Right lobe of liver (tissue), 6 donors: ENCODE data around the gene FERMT1. TPM values are rescaled to one million over a fixed set of nuclear protein-coding genes. Genes with fewer than 3 reads are reported as not detected.

Experiments
- ATAC-seq, 4 donors: fragments of 200-7000 bp; cut with Tn5 transposase; one replicate each; pipeline ENCODE4 v1.9.1; 2020; ENCODE audit warnings: mild to moderate bottlenecking in 4 of 4, moderate library complexity in 4 of 4
- DNase-seq, 3 donors: peaks; one replicate each; pipeline ENCODE4 v3.0.0-alpha.2; 2020
- H3K27ac ChIP-seq, 3 donors: fragments of 200-600 bp; one replicate each; pipeline ENCODE4 v1.8.0; 2022
- H3K27me3 ChIP-seq, 2 donors: fragments of 200-600 bp; one replicate each; pipeline ENCODE4 v1.8.0; 2022
- H3K36me3 ChIP-seq, 4 donors: fragments of 200-600 bp; sonication (generic) in 1 of 4; one replicate each; pipeline versions ENCODE4 v1.5.1 to v1.8.0; 2017 to 2022; ENCODE audit warnings: control low read depth in 1 of 4
- H3K4me1 ChIP-seq, 4 donors: fragments of 200-600 bp; sonication (generic) in 1 of 4; one replicate each; pipeline versions ENCODE4 v1.5.1 to v1.8.0; 2017 to 2022; ENCODE audit warnings: control low read depth in 1 of 4
- H3K4me3 ChIP-seq, 3 donors: fragments of 200-600 bp; one replicate each; pipeline ENCODE4 v1.8.0; 2022
- H3K9me3 ChIP-seq, 4 donors: fragments of 200-600 bp; sonication (generic) in 1 of 4; one replicate each; pipeline versions ENCODE4 v1.5.1 to v1.8.0; 2017 to 2022; ENCODE audit warnings: control low read depth in 1 of 4
- CTCF ChIP-seq, 4 donors: fragments of 200-600 bp in 3 of 4; fragments of 450-650 bp in 1 of 4; IDR thresholded peaks; one replicate each; pipeline versions ENCODE4 v1.5.1 to v1.8.0; 2016 to 2022; ENCODE audit warnings: antibody characterized with exemption in 4 of 4, mild to moderate bottlenecking in 2 of 4
- POLR2A ChIP-seq: fragments of 450-650 bp; IDR thresholded peaks from one replicate; pipeline ENCODE4 v1.6.1; 2017; ENCODE audit warnings: antibody characterized with exemption, mild to moderate bottlenecking
- WGBS: methylation state at CpG from one replicate; pipeline ENCODE4 v1.1.6; 2018; ENCODE audit warnings: low coverage, low lambda C conversion rate; ENCODE audit not compliant: insufficient coverage; ENCODE audit errors: missing lambda C conversion rate; 5-methylcytosine and 5-hydroxymethylcytosine counted together
- intact Hi-C, 2 donors: fragments of 100-400 bp; cut with DNase I; formaldehyde crosslinking; loops; one replicate each; pipeline versions ENCODE4 v1.11.2 to v1.14.1; 2022
- total RNA-seq, 6 experiments: library from RNA; depleted of rRNA in 2 of 6; stranded (reverse); fragments of >200 nt in 2 of 6; fragmentation: NEBNext Ultra II Directional in 3 of 6; extraction: Animal tissue kit (Norgen Biotek cat#: 25700) in 3 of 6; gene quantifications; one replicate each; pipeline versions ENCODE4 v1.1.0 to v1.2.4, GENCODE V29; 2016 to 2023
- donor health status: DM: no; HTN: yes; CAD: no.
- donor health status: DM: no; HTN: no; CAD: no.
- donor health status: DM: no; HTN: no; CAD: no.
- donor health status: DM: no; HTN: yes; CAD: no.
- donor health status: DM: no; HTN: yes; CAD: no.

The FERMT1 gene
- total RNA-seq, 6 experiments from 2014 or later: 0.15 to 2.0 (median 0.55) TPM

- Histone ChIP-seq H3K9me3 (no peaks in the 10 kb centered on the region), H3K36me3 (no peaks in the 10 kb centered on the region), H3K27ac (peak overlapping the region; percentile 10 to 67 (median 41)), H3K4me1 (peaks cover 0 to 38% (median 15%) of the 10 kb centered on the region in 4 donors), H3K27me3 (no peaks in the 10 kb centered on the region), H3K4me3 (no peak overlapping the region)
- 18% methylated on average over 6 of the region's 8 CpGs for WGBS
- peak; percentile 48 to 69 (median 60) for ATAC-seq
- TF ChIP-seq CTCF (IDR thresholded peaks at IDR 0.05): no peak
- no peak for TF ChIP-seq POLR2A
- intact Hi-C loops: loop anchor here in 1 of 2 donors (10.0 kb wide), 2 partner anchors 271 to 551 kb away; no protein-coding TSS in a partner anchor
- no peak for DNase-seq
Observed at GRCh38 chr20:6075428-6076219, 47.2 kb downstream of the FERMT1 start.

- intact Hi-C loops: loop anchor here in 1 of 2 donors (10.0 kb wide), 2 partner anchors 270 to 550 kb away; no protein-coding TSS in a partner anchor
- TF ChIP-seq CTCF (IDR thresholded peaks at IDR 0.05): no peak
- TF ChIP-seq POLR2A: no peak
- 28% methylated on average over 2 of the region's 2 CpGs for WGBS
- ATAC-seq: peak in 2 of 4 donors; percentile 19 to 23
- Histone ChIP-seq H3K4me3 (no peak overlapping the region), H3K27ac (peak overlapping the region in 1 of 3 donors; percentile 67), H3K36me3 (no peaks in the 10 kb centered on the region), H3K9me3 (no peaks in the 10 kb centered on the region), H3K4me1 (peaks cover 0 to 47% (median 15%) of the 10 kb centered on the region in 4 donors), H3K27me3 (no peaks in the 10 kb centered on the region)
- DNase-seq: no peak
Observed at GRCh38 chr20:6074784-6075183, 48.0 kb downstream of the FERMT1 start.

- H3K27me3 ChIP-seq: no peaks in the 10 kb centered on the region
- no peak overlapping the region for H3K4me3 ChIP-seq
- no peaks in the 10 kb centered on the region for H3K9me3 ChIP-seq
- intact Hi-C loops: loop anchor here in 1 of 2 donors (10.0 kb wide), 2 partner anchors 269 to 549 kb away; no protein-coding TSS in a partner anchor
- ATAC-seq (peak; percentile 82 to 88 (median 84)), DNase-seq (peak in 1 of 3 donors; percentile 57)
- TF ChIP-seq POLR2A (no peak), CTCF (IDR thresholded peaks at IDR 0.05) (peak; percentile 47 to 56 (median 50))
- 35% methylated on average over 2 of the region's 2 CpGs for WGBS
- H3K27ac ChIP-seq: peak overlapping the region in 1 of 3 donors; percentile 67
- no peaks in the 10 kb centered on the region for H3K36me3 ChIP-seq
- peaks cover 0 to 53% (median 15%) of the 10 kb centered on the region in 4 donors for H3K4me1 ChIP-seq
Observed at GRCh38 chr20:6074145-6074561, 48.7 kb downstream of the FERMT1 start.

- TF ChIP-seq CTCF (IDR thresholded peaks at IDR 0.05) (no peak), POLR2A (no peak)
- no peak for ATAC-seq
- Histone ChIP-seq H3K4me1 (peaks cover 0 to 57% (median 11%) of the 10 kb centered on the region in 4 donors), H3K36me3 (no peaks in the 10 kb centered on the region), H3K27me3 (no peaks in the 10 kb centered on the region), H3K9me3 (no peaks in the 10 kb centered on the region), H3K27ac (no peak overlapping the region), H3K4me3 (no peak overlapping the region)
- 88% methylated on average over 2 of the region's 6 CpGs for WGBS
- intact Hi-C loops: loop anchor here in 1 of 2 donors (10.0 kb wide), 2 partner anchors 266 to 546 kb away; no protein-coding TSS in a partner anchor
- DNase-seq: no peak
Observed at GRCh38 chr20:6070829-6071695, 51.8 kb downstream of the FERMT1 start.
